ENCODE results near the gene ZBTB20.
A peak's percentile ranks its signal among the peaks of the same experiment; 100 is the strongest.
"Not testable (repeated sequence)": the region's sequence is repeated elsewhere in the genome, so short reads cannot be mapped to it uniquely, and the experiment has no call there.

ZBTB20 gene

DNA sequence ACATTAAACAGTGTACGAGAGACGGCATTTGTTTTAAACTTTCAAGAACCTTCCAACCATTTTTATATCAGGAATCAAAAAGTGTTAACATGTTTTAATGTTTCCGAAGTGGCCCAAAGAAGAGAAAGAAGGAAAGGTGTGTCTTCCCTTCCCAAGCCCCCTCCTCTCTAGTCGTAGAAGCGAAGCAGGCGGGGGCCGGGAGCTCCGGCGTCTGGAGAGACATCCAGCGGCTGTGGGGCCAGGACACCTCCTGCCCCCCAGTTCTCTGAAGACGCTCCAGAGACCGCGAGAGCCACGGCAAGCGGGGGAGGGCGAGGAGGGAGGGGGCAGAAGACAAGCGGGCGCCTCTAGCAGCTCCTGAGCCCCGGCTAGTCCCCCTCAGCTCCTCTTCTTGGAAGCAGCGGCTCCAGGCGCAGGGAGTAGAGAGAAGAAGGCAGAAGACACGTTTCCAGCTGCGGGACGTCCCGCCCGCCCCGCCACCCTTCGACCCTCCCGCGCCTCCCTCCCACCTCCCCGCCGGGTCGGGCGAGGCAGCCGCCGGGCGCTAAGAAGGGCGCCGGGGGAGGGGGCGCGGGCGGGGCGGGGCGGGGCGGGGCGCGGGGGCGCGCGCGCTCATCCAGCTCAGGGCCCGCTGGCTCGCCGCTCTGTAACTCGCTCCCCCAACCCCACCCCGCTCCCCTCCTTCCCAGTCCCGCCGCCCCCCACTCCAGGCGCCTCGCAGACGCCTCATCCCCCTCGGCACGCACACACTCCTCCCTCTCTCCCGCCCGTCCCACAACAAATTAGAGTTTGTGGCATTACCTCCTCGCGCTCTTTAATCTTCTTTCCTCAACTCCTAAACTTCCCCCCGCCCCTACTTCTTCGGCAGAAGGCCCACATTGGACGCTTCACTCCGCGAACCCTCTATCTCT lies at the start of gene ZBTB20:
Gene ZBTB20, minus strand, starts transcription at position 871 of the 911 bp plus-strand sequence.
- H3K9me3 ChIP-seq (ENCODE audit: control insufficient read depth, insufficient read depth, low read length): no peaks in the 10 kb centered on the region
- H3K36me3 ChIP-seq (ENCODE audit: insufficient read depth, low read length): no peaks in the 10 kb centered on the region
- H3K4me1 ChIP-seq (ENCODE audit: insufficient read depth, low read length): no peaks in the 10 kb centered on the region
- H3K9ac ChIP-seq (ENCODE audit: low read depth, low read length): peak within 1 kb of the TSS; percentile 91

- H3K4me1 ChIP-seq (ENCODE audit: insufficient read depth, low read length): no peaks in the 10 kb centered on the region
- no peaks in the 10 kb centered on the region for H3K36me3 ChIP-seq (ENCODE audit: insufficient read depth, low read length)
- no peak overlapping the region for H3K9ac ChIP-seq (ENCODE audit: low read depth, low read length)
- H3K9me3 ChIP-seq (ENCODE audit: control insufficient read depth, insufficient read depth, low read length): peaks cover 3% of the 10 kb centered on the region
Measured at GRCh38 chr3:115194476-115194875, 47.4 kb upstream of the ZBTB20 start.

DNA sequence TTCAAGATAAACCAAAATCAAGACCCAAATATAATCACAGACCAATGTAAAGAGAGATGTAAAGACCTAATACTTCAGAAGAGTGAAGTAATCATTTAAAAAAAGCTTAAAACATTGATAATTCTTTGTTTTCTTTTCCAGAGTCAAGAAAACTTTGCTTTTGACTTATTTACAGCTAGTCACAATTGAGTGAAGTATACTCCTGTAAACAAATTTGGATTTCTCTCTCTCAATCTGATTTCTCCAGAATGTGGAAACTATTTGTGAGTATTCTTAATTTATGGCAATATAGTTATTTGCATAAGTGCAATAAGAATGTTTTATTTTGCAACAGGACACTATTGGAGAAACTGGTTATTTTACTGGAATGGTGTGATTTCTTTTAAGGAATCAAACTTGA lies 43.7 kb upstream of the ZBTB20 start:
- H3K9me3 ChIP-seq (ENCODE audit: control insufficient read depth, insufficient read depth, low read length): peaks cover 3% of the 10 kb centered on the region
- H3K36me3 ChIP-seq (ENCODE audit: insufficient read depth, low read length): no peaks in the 10 kb centered on the region
- no peak overlapping the region for H3K9ac ChIP-seq (ENCODE audit: low read depth, low read length)
- H3K4me1 ChIP-seq (ENCODE audit: insufficient read depth, low read length): 0 out of 2 replicates have a peak, but pooled peaks cover 3% of the 10 kb centered on the region

DNA sequence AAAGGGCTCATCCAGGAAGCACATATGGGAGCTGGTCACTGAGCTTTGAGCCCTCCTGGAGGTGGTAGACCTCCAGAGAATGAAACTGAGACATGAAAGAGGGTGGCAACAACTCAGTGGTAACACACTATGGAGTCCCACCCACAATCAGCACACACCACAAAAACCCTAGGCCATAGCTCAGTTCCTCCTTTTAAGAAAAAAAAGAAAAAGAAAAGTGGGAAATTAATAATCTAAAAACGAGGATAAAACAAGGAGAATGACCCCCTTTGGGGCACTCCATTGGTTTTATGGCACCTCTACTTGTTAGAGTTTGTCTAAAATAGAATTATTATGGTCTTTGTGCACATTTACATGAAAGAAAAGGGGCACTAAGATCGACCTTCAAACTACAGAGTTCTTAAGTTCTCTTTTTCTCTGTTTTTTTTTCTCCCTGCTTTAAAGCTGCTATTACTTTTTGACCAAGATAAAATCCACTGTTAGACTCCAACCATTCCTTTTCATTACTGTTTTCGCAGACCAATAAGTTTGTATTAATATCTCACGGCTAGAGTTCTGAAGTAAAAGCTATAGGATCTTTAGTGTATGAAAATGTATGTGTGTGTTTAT lies 40.2 kb upstream of the ZBTB20 start:
- H3K36me3 ChIP-seq (ENCODE audit: insufficient read depth, low read length): no peaks in the 10 kb centered on the region
- H3K4me1 ChIP-seq (ENCODE audit: insufficient read depth, low read length): 0 out of 2 replicates have a peak, but pooled peaks cover 3% of the 10 kb centered on the region
- no peak overlapping the region for H3K9ac ChIP-seq (ENCODE audit: low read depth, low read length)
- peaks cover 3% of the 10 kb centered on the region; the same call in 1 of the 2 replicates for H3K9me3 ChIP-seq (ENCODE audit: control insufficient read depth, insufficient read depth, low read length)

GRCh38 chr3:115186351-115187148 lies 39.5 kb upstream of the ZBTB20 start:
- Histone ChIP-seq H3K9me3 (ENCODE audit: control insufficient read depth, insufficient read depth, low read length) (peaks cover 3% of the 10 kb centered on the region; the same call in 1 of the 2 replicates), H3K4me1 (ENCODE audit: insufficient read depth, low read length) (0 out of 2 replicates have a peak, but pooled peaks cover 3% of the 10 kb centered on the region), H3K9ac (ENCODE audit: low read depth, low read length) (no peak overlapping the region), H3K36me3 (ENCODE audit: insufficient read depth, low read length) (no peaks in the 10 kb centered on the region)

DNA sequence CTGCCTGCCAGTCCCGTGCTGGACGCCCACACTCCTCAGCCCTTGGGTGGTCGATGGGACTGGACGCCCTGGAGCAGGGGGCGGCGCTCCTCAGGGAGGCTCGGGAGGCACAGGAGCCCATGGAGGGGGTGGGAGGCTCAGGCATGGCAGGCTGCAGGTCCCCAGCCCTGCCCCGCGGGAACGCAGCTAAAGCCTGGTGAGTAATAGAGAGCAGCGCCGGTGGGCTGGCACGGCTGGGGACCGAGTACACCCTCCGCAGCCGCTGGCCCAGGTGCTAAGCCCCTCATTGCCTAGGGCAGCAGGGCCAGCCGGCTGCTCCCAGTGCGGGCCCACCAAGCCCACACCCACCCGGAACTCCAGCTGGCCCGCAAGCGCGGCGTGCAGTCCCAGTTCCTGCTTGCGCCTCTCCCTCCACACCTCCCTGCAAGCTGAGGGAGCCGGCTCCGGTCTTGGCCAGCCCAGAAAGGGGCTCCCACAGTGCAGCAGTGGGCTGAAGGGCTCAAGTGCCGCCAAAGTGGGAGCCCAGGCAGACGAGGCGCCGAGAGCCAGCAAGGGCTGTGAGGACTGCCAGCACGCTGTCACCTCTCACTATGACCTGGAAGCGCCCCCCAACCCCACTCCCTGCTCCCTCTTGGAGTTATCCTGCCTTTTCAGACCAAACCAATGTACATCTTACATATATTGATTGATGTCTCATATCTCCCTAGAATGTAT lies 37.9 kb upstream of the ZBTB20 start:
- not testable (repeated sequence) for H3K9ac ChIP-seq (ENCODE audit: low read depth, low read length); H3K9me3 ChIP-seq (ENCODE audit: control insufficient read depth, insufficient read depth, low read length); H3K36me3 ChIP-seq (ENCODE audit: insufficient read depth, low read length); H3K4me1 ChIP-seq (ENCODE audit: insufficient read depth, low read length)

- H3K4me1 ChIP-seq (ENCODE audit: insufficient read depth, low read length); H3K9ac ChIP-seq (ENCODE audit: low read depth, low read length); H3K9me3 ChIP-seq (ENCODE audit: control insufficient read depth, insufficient read depth, low read length); H3K36me3 ChIP-seq (ENCODE audit: insufficient read depth, low read length): not testable (repeated sequence)
Measured at GRCh38 chr3:115178930-115179329, 31.8 kb upstream of the ZBTB20 start.

DNA sequence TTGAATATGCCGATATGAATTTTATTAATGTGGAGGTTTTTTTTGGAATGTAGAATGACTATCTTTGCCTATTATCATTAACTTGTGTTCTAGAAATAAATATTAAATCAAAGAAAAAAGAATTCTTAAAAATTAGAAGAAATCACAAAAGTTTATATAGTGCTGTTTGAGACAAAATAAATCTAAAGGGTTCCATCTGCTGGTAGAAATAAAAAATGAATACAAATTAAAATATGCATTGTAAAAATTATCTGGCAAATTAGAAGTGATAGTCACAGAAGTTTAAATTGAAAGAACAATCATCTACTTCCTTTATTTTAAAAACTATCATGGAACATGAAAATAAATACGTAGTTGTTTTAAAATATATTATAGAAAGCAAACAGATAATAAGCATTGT lies 22.7 kb upstream of the ZBTB20 start:
- H3K4me1 ChIP-seq (ENCODE audit: insufficient read depth, low read length): no peaks in the 10 kb centered on the region
- no peaks in the 10 kb centered on the region for H3K36me3 ChIP-seq (ENCODE audit: insufficient read depth, low read length)
- no peaks in the 10 kb centered on the region for H3K9me3 ChIP-seq (ENCODE audit: control insufficient read depth, insufficient read depth, low read length)
- no peak overlapping the region for H3K9ac ChIP-seq (ENCODE audit: low read depth, low read length)

- Histone ChIP-seq H3K36me3 (ENCODE audit: insufficient read depth, low read length) (no peaks in the 10 kb centered on the region), H3K9ac (ENCODE audit: low read depth, low read length) (no peak overlapping the region), H3K9me3 (ENCODE audit: control insufficient read depth, insufficient read depth, low read length) (no peaks in the 10 kb centered on the region), H3K4me1 (ENCODE audit: insufficient read depth, low read length) (no peaks in the 10 kb centered on the region)
Measured at GRCh38 chr3:115165701-115166100, 18.6 kb upstream of the ZBTB20 start.

DNA sequence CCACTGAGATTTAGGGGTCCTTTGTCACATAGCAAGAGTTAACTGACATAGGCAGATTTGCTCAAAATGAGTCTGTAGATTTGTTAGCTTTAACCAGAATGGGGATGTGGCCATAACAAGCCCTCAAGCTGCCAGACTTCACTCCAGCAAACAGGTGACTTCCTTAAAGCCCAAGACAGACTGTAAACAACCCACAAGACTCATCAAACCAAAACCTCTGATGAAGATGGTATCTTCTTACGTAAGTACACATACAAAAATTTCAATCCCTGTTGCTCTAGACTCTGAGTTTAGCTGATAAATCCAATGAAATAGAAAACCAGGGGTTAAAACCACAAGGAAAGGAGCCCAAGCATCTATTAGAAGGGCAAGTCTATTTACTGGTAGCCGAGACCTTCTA lies 18.2 kb upstream of the ZBTB20 start:
- Histone ChIP-seq H3K9me3 (ENCODE audit: control insufficient read depth, insufficient read depth, low read length) (no peaks in the 10 kb centered on the region; the same call in 1 of the 2 replicates), H3K9ac (ENCODE audit: low read depth, low read length) (no peak overlapping the region)

GRCh38 chr3:115164374-115165221 lies 17.5 kb upstream of the ZBTB20 start:
- Histone ChIP-seq H3K9me3 (ENCODE audit: control insufficient read depth, insufficient read depth, low read length) (no peaks in the 10 kb centered on the region; the same call in 1 of the 2 replicates), H3K36me3 (ENCODE audit: insufficient read depth, low read length) (no peaks in the 10 kb centered on the region), H3K4me1 (ENCODE audit: insufficient read depth, low read length) (no peaks in the 10 kb centered on the region), H3K9ac (ENCODE audit: low read depth, low read length) (no peak overlapping the region)

More for the DNA sequence above, 18.2 kb upstream of the ZBTB20 start:
- Histone ChIP-seq H3K4me1 (ENCODE audit: insufficient read depth, low read length) (no peaks in the 10 kb centered on the region), H3K36me3 (ENCODE audit: insufficient read depth, low read length) (no peaks in the 10 kb centered on the region)

- H3K9me3 ChIP-seq (ENCODE audit: control insufficient read depth, insufficient read depth, low read length): peaks cover 6% of the 10 kb centered on the region; the same call in 1 of the 2 replicates
- no peaks in the 10 kb centered on the region; the same call in 1 of the 2 replicates for H3K36me3 ChIP-seq (ENCODE audit: insufficient read depth, low read length)
- H3K4me1 ChIP-seq (ENCODE audit: insufficient read depth, low read length): no peaks in the 10 kb centered on the region
- no peak overlapping the region for H3K9ac ChIP-seq (ENCODE audit: low read depth, low read length)
Measured at GRCh38 chr3:115162759-115163158, 15.7 kb upstream of the ZBTB20 start.

DNA sequence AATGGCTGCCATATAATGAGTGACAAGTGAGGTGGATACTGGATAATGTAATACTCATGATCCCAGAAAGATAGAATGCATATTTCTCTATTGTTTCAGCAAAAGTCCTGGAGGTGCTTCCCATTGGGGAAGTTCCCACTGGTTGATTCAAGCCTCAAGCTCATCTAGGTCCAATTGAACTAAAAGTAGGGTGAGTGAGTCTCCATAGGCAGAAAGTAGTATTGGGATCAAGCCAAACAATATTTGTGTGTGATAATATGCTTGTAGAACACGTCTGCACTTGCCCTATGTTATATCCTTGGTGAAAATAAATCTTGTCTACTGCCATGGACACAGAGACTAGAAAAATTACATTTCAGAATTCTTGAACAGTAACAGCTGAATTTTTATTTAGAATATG lies 14.8 kb upstream of the ZBTB20 start:
- H3K36me3 ChIP-seq (ENCODE audit: insufficient read depth, low read length): no peaks in the 10 kb centered on the region; the same call in 1 of the 2 replicates
- no peak overlapping the region for H3K9ac ChIP-seq (ENCODE audit: low read depth, low read length)
- H3K4me1 ChIP-seq (ENCODE audit: insufficient read depth, low read length): no peaks in the 10 kb centered on the region
- H3K9me3 ChIP-seq (ENCODE audit: control insufficient read depth, insufficient read depth, low read length): peaks cover 9% of the 10 kb centered on the region; the same call in 1 of the 2 replicates

All from ES-I3 (cell line).